ENCODE measurements around the gene LRMDA.

DNA sequence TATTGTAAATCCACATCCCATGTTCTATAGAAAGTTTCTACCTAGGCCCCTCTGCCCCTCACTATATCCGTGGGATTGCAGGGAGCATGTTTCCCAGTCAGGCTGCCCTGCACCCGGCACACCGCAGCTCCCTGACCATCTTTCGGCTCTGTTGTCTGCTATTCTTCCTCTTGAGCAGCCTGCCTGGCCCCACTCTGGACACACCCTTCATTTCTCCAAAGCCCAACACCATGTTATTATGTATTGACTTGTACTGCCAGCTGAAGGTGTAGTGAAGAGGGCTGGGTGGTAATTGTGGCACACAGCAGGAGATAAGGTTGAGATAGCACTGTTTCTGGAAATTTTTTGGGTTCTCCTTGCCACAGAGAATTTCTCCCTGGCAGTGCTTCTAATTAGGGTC lies 9.8 kb downstream of the LRMDA start:
- TF ChIP-seq, protein P1, sequence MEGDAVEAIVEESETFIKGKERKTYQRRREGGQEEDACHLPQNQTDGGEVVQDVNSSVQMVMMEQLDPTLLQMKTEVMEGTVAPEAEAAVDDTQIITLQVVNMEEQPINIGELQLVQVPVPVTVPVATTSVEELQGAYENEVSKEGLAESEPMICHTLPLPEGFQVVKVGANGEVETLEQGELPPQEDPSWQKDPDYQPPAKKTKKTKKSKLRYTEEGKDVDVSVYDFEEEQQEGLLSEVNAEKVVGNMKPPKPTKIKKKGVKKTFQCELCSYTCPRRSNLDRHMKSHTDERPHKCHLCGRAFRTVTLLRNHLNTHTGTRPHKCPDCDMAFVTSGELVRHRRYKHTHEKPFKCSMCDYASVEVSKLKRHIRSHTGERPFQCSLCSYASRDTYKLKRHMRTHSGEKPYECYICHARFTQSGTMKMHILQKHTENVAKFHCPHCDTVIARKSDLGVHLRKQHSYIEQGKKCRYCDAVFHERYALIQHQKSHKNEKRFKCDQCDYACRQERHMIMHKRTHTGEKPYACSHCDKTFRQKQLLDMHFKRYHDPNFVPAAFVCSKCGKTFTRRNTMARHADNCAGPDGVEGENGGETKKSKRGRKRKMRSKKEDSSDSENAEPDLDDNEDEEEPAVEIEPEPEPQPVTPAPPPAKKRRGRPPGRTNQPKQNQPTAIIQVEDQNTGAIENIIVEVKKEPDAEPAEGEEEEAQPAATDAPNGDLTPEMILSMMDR (IDR thresholded peaks at IDR 0.05) = no peak
- TF ChIP-seq POLR2A (IDR thresholded peaks at IDR 0.05) = no peak

Measured in body of pancreas (tissue), 4 donors.